ENCODE results near the gene CDK5. TPM values are rescaled to one million over a fixed set of nuclear protein-coding genes. Genes with fewer than 3 reads are reported as not detected.

CDK5 gene
- total and polyA plus RNA-seq, 4 donors: 6.8 to 17.3 (median 9.2) TPM

- H3K4me3 ChIP-seq: no peak overlapping the region
- no peak overlapping the region for H3K27ac ChIP-seq (ENCODE audit: low read depth in 1 of 2, low read length in 1 of 2)
- peaks cover 0 to 19% (median 13%) of the 10 kb centered on the region in 3 donors for H3K27me3 ChIP-seq (ENCODE audit: control insufficient read depth in 3 of 3, insufficient read depth in 3 of 3, low read length in 2 of 3)
- H3K9ac ChIP-seq (ENCODE audit: insufficient read depth in 1 of 2, low read length in 2 of 2): no peak overlapping the region
- peak; percentile 59 for TF ChIP-seq CTCF (IDR thresholded peaks at IDR 0.05; ENCODE audit: control extremely low read depth, extremely low read depth)
- no peaks in the 10 kb centered on the region for H3K9me3 ChIP-seq (ENCODE audit: control insufficient read depth in 4 of 4, insufficient read depth in 3 of 4, low read length in 3 of 4)
- WGBS, 2 donors: 2 to 4% methylated on average over 27 to 34 of the region's 34 CpGs
- H3K4me1 ChIP-seq (ENCODE audit: control insufficient read depth in 5 of 5, insufficient read depth in 5 of 5, low read length in 5 of 5): peaks cover 0 to 20% (median 3%) of the 10 kb centered on the region in 5 donors
- ATAC-seq (ENCODE audit: insufficient read depth, low FRiP score) (peak; percentile 66), DNase-seq (peak; percentile 69 to 84 (median 76))
- peaks cover 0 to 3% (median 0%) of the 10 kb centered on the region in 4 donors for H3K36me3 ChIP-seq (ENCODE audit: control insufficient read depth in 4 of 4, insufficient read depth in 4 of 4, low read length in 4 of 4)
These were observed 39.7 kb downstream of the CDK5 start for GRCh38 chr7:151017953-151018420.

- Histone ChIP-seq H3K27me3 (ENCODE audit: control insufficient read depth in 3 of 3, insufficient read depth in 3 of 3, low read length in 2 of 3) (peaks cover 0 to 19% (median 13%) of the 10 kb centered on the region in 3 donors), H3K36me3 (ENCODE audit: control insufficient read depth in 4 of 4, insufficient read depth in 4 of 4, low read length in 4 of 4) (peaks cover 0 to 4% (median 0%) of the 10 kb centered on the region in 4 donors), H3K4me3 (no peak overlapping the region), H3K27ac (ENCODE audit: low read depth in 1 of 2, low read length in 1 of 2) (no peak overlapping the region), H3K9me3 (ENCODE audit: control insufficient read depth in 4 of 4, insufficient read depth in 3 of 4, low read length in 3 of 4) (no peaks in the 10 kb centered on the region), H3K9ac (ENCODE audit: insufficient read depth in 1 of 2, low read length in 2 of 2) (no peak overlapping the region), H3K4me1 (ENCODE audit: control insufficient read depth in 5 of 5, insufficient read depth in 5 of 5, low read length in 5 of 5) (peaks cover 0 to 24% (median 8%) of the 10 kb centered on the region in 5 donors)
- ATAC-seq (ENCODE audit: insufficient read depth, low FRiP score) (no peak), DNase-seq (no peak)
- 35 to 37% methylated on average over 13 of the region's 13 CpGs for WGBS, 2 donors
- no peak for TF ChIP-seq CTCF (IDR thresholded peaks at IDR 0.05; ENCODE audit: control extremely low read depth, extremely low read depth)
These were observed 40.2 kb downstream of the CDK5 start for GRCh38 chr7:151017370-151017952.

GRCh38 chr7:151016942-151017341 lies 40.8 kb downstream of the CDK5 start:
- H3K27me3 ChIP-seq (ENCODE audit: control insufficient read depth in 3 of 3, insufficient read depth in 3 of 3, low read length in 2 of 3): peaks cover 0 to 17% (median 13%) of the 10 kb centered on the region in 3 donors
- H3K4me3 ChIP-seq: no peak overlapping the region
- H3K9ac ChIP-seq (ENCODE audit: insufficient read depth in 1 of 2, low read length in 2 of 2): no peak overlapping the region
- H3K36me3 ChIP-seq (ENCODE audit: control insufficient read depth in 4 of 4, insufficient read depth in 4 of 4, low read length in 4 of 4): peaks cover 0 to 4% (median 0%) of the 10 kb centered on the region in 4 donors
- DNase-seq: no peak
- ATAC-seq (ENCODE audit: insufficient read depth, low FRiP score): no peak
- H3K27ac ChIP-seq (ENCODE audit: low read depth in 1 of 2, low read length in 1 of 2): no peak overlapping the region
- peaks cover 0 to 25% (median 8%) of the 10 kb centered on the region in 5 donors for H3K4me1 ChIP-seq (ENCODE audit: control insufficient read depth in 5 of 5, insufficient read depth in 5 of 5, low read length in 5 of 5)
- TF ChIP-seq CTCF (IDR thresholded peaks at IDR 0.05; ENCODE audit: control extremely low read depth, extremely low read depth): no peak
- no peaks in the 10 kb centered on the region for H3K9me3 ChIP-seq (ENCODE audit: control insufficient read depth in 4 of 4, insufficient read depth in 3 of 4, low read length in 3 of 4)
- WGBS, 2 donors: 82 to 95% methylated on average over 15 of the region's 15 CpGs

Measured in lung (tissue), 12 donors.